ENCODE results near the gene TSPAN15.

GRCh38 chr10:69434169-69434568, 17.1 kb upstream of the TSPAN15 start:
- TF ChIP-seq EZH2 (IDR thresholded peaks at IDR 0.05; ENCODE audit: insufficient read depth, poor library complexity, severe bottlenecking) = no peak
- no peak for TF ChIP-seq EZH2phosphoT487 (IDR thresholded peaks at IDR 0.05; ENCODE audit: insufficient read depth, low read depth)

Data from GM23248 (cell line).